HFFc6 (cell line): ENCODE data around the gene ABCD3. TPM values are rescaled to one million over a fixed set of nuclear protein-coding genes. Genes with fewer than 3 reads are reported as not detected.

ENCODE experiments used
- DNase-seq: peaks from one replicate; pipeline ENCODE4 v3.0.0-alpha.2; 2018
- H3K27ac Mint-ChIP-seq: 2 replicates; pipeline ENCODE4 v1.8.0; 2020; ENCODE audit warnings: mild to moderate bottlenecking, mixed read lengths
- H3K27me3 Mint-ChIP-seq: 2 replicates; pipeline ENCODE4 v1.8.0; 2021; ENCODE audit warnings: mild to moderate bottlenecking, moderate library complexity, mixed read lengths; ENCODE audit not compliant: insufficient read depth
- H3K36me3 Mint-ChIP-seq: 2 replicates; pipeline ENCODE4 v1.8.0; 2021; ENCODE audit warnings: low read depth, mixed read lengths
- H3K4me1 Mint-ChIP-seq: 2 replicates; pipeline ENCODE4 v1.8.0; 2020; ENCODE audit warnings: low read depth, mixed read lengths
- H3K4me3 Mint-ChIP-seq: 2 replicates; pipeline ENCODE4 v1.8.0; 2020; ENCODE audit warnings: mild to moderate bottlenecking, moderate library complexity, mixed read lengths
- H3K9me3 Mint-ChIP-seq: 2 replicates; pipeline ENCODE4 v1.8.0; 2020; ENCODE audit warnings: mild to moderate bottlenecking, mixed read lengths
- total RNA-seq, 6 experiments: library from RNA; stranded (reverse); fragmentation: NEBNext Ultra II Directional; extraction: Animal tissue kit (Norgen Biotek cat#: 25700); gene quantifications; 2 replicates in 1 of 6; 3 replicates in 5 of 6; pipeline ENCODE4 v1.2.3, GENCODE V29; 2021
- TF ChIP-seq, protein P1 (sequence below): fragments of 200-600 bp; sonication (generic); IDR thresholded peaks from 2 replicates; pipeline ENCODE4 v1.5.0; 2021; ENCODE audit warnings: antibody characterized with exemption, mild to moderate bottlenecking

The ABCD3 gene
- total RNA-seq, 6 experiments from 2014 or later, result 43.2 to 49.0 (median 46.3) TPM

DNA sequence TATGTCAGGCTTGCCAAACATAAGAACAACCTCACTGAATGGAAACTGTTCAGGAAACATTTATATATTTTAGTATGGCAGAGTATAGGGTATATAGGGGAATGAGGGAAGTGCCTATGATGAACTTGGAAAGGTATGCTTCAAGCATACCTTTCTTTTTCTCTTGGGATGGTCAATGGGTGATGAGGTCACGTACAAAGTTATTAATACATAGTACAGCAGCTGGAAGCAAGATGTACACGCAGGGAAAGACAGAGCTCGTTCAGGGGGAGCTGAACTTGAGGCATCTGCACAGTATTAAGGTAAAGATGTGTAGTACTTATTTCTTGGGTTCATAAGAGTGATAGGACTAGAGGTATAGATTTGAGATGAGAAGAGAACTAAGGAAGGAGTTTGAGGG, 61.5 kb downstream of the ABCD3 start:
- H3K4me1 Mint-ChIP-seq, result peaks cover 16% of the 10 kb centered on the region
- TF ChIP-seq, protein P1, sequence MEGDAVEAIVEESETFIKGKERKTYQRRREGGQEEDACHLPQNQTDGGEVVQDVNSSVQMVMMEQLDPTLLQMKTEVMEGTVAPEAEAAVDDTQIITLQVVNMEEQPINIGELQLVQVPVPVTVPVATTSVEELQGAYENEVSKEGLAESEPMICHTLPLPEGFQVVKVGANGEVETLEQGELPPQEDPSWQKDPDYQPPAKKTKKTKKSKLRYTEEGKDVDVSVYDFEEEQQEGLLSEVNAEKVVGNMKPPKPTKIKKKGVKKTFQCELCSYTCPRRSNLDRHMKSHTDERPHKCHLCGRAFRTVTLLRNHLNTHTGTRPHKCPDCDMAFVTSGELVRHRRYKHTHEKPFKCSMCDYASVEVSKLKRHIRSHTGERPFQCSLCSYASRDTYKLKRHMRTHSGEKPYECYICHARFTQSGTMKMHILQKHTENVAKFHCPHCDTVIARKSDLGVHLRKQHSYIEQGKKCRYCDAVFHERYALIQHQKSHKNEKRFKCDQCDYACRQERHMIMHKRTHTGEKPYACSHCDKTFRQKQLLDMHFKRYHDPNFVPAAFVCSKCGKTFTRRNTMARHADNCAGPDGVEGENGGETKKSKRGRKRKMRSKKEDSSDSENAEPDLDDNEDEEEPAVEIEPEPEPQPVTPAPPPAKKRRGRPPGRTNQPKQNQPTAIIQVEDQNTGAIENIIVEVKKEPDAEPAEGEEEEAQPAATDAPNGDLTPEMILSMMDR, result no peak
- no peak overlapping the region for H3K27ac Mint-ChIP-seq
- peaks cover 11% of the 10 kb centered on the region for H3K36me3 Mint-ChIP-seq
- H3K9me3 Mint-ChIP-seq, result no peaks in the 10 kb centered on the region
- no peak overlapping the region for H3K4me3 Mint-ChIP-seq
- H3K27me3 Mint-ChIP-seq, result no peaks in the 10 kb centered on the region; the same call in 1 of the 2 replicates
- DNase-seq, result no peak

DNA sequence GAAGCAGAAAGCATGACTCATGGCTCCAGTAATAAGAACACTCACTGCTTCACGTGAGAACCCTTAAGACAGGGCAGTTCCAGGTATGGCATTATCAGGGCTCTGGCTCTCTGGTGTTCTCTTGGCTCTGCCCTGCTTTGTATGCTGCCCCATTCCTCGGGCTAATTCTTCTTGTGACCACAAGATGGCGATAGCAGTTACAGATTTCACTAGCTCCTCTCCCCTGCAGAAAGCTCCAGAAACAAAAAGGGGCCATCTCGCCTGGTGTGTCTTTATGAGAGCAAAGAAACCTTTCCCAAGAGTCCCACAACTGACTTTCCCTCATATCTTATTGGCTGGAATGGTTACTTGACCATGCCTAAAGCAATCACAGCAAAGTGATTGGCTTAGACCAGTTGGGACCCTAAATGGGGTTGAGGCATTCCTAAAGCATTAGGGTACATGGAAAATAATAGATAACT, 63.3 kb downstream of the ABCD3 start:
- peak overlapping the region; percentile 10; the same call in 1 of the 2 replicates for H3K27ac Mint-ChIP-seq
- H3K27me3 Mint-ChIP-seq, result no peaks in the 10 kb centered on the region; the same call in 1 of the 2 replicates

DNA sequence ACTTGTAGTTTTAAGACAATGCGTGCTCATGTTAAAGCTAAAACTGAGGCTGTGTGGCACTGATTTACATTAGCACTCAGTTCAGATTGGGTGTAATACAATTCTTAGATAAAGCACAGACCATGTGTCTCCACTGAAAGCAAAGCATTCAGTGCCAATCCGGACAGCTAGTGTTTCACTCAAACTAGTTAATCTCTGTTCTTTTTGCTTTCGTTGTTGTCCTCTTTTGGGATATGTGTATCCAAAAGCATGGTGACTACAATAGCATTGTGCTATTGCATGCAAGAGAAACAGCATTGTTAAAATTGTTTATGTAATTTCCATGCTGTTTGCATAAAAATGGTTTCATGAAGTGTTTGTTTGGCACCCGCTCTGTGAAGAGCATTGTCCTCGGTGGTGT, 68.8 kb downstream of the ABCD3 start:
- DNase-seq, result no peak
- no peaks in the 10 kb centered on the region; the same call in 1 of the 2 replicates for H3K36me3 Mint-ChIP-seq
- 0 out of 2 replicates have a peak, but pooled peaks cover 5% of the 10 kb centered on the region for H3K4me1 Mint-ChIP-seq
- no peak overlapping the region for H3K27ac Mint-ChIP-seq
- H3K9me3 Mint-ChIP-seq, result no peaks in the 10 kb centered on the region
- no peak overlapping the region for H3K4me3 Mint-ChIP-seq
- TF ChIP-seq, protein P1, result no peak
- H3K27me3 Mint-ChIP-seq, result no peaks in the 10 kb centered on the region; the same call in 1 of the 2 replicates

More for the DNA sequence above, 63.3 kb downstream of the ABCD3 start:
- Mint-ChIP-seq H3K4me1 (peaks cover 12% of the 10 kb centered on the region), H3K9me3 (no peaks in the 10 kb centered on the region), H3K4me3 (no peak overlapping the region), H3K36me3 (peaks cover 4% of the 10 kb centered on the region)
- DNase-seq, result peak; percentile 57
- TF ChIP-seq, protein P1, result peak; percentile 91

GRCh38 chr1:94490556-94490955, 72.4 kb downstream of the ABCD3 start:
- TF ChIP-seq, protein P1, result no peak
- no peaks in the 10 kb centered on the region for H3K27me3 Mint-ChIP-seq
- no peaks in the 10 kb centered on the region for H3K9me3 Mint-ChIP-seq
- no peaks in the 10 kb centered on the region; the same call in 1 of the 2 replicates for H3K36me3 Mint-ChIP-seq
- no peak overlapping the region for H3K27ac Mint-ChIP-seq
- no peak overlapping the region for H3K4me3 Mint-ChIP-seq
- DNase-seq, result no peak
- 0 out of 2 replicates have a peak, but pooled peaks cover 5% of the 10 kb centered on the region for H3K4me1 Mint-ChIP-seq

- TF ChIP-seq, protein P1, result no peak
- Mint-ChIP-seq H3K9me3 (no peaks in the 10 kb centered on the region), H3K27ac (no peak overlapping the region), H3K4me3 (no peak overlapping the region), H3K27me3 (no peaks in the 10 kb centered on the region; the same call in 1 of the 2 replicates), H3K36me3 (peaks cover 21% of the 10 kb centered on the region), H3K4me1 (no peaks in the 10 kb centered on the region)
- DNase-seq, result no peak
These were observed 78.0 kb downstream of the ABCD3 start for GRCh38 chr1:94496076-94496755.
